Activated CD4-positive, alpha-beta T cell treated with anti-CD3 and anti-CD28 coated beads for 1 hour (primary cell): ENCODE results near the gene PLA1A.
"Not testable (repeated sequence)": the region's sequence is repeated elsewhere in the genome, so short reads cannot be mapped to it uniquely, and the experiment has no call there.

Source experiments
- DNase-seq: peaks from one replicate; pipeline ENCODE4 v3.0.0-alpha.2; 2020

Gene PLA1A

DNA sequence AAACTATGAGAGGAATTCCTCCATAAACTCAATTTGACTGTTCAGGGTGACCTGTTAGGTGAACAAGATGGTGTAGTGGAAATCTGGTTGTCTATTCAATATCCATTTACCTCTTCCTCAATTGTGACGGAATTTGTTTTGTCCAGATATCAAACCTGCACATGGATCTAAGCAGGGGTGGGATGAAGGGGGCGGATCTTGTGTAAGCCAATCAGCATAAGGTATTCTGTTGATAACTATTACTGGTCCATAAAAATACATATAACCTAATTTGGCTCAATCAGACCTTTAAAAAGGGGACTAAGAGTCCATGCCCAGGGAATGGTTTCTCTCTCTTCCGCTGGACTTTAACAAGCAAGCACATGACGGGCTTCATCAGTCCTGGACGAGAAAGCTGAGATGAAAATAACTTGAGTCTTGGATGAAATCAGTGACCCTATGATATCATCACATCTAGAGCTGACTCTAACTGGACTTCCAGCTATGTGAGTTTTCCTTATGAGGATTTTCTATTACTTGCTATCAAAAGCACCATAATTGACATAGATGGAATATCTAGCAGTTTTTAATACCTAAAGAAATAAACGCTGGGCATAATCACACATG lies 68.4 kb downstream of the PLA1A start:
- no peak for DNase-seq

DNA sequence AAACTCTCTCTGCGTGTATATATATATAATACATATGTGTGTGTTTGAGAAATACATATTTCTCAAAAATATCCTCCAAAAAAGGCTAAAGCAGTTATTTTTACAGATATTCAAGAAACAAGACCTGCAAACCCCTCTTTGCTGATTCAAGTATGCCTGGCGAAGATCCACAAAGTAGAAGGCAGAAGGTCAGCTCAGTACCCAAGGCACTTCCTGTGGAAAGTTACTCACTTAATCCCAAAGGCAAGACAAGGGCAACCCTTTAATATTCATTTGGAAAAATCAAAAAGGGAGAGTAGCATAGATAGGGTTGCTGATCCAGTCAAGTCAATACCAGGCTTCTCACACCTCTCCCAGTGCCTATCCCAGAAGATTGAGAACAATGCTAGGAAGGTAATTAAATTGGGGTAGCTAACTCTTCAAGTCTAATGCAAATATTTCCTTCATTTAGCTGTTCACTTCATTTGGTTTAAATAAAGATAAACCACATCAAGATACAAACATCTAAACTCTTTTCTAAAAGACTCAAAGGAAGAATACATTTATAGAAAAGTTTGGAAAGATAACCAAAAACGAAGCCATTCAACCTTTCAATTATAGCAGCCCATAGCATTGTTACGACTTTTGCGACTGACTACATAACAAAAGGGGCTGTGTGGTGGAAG lies 72.4 kb downstream of the PLA1A start:
- no peak for DNase-seq

DNA sequence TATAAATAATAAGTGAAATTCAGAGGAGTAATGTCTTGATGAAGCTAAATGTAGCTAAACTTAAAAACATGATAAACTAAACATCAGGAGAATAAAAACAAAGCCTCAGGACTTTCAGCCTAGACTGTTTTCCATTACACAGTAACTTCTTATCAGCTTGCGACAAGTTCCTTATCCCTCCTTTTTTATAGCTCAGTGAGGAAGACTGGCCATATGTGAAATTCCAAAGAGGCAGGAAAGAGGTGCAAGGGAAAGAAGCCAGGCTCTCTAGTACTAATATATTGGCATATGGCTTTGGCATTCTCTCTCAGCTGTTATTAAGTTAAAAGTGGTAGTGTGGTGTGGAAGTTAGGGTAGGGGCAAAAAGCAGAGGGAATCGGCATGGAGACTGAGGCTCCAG lies 75.1 kb downstream of the PLA1A start:
- no peak for DNase-seq

DNA sequence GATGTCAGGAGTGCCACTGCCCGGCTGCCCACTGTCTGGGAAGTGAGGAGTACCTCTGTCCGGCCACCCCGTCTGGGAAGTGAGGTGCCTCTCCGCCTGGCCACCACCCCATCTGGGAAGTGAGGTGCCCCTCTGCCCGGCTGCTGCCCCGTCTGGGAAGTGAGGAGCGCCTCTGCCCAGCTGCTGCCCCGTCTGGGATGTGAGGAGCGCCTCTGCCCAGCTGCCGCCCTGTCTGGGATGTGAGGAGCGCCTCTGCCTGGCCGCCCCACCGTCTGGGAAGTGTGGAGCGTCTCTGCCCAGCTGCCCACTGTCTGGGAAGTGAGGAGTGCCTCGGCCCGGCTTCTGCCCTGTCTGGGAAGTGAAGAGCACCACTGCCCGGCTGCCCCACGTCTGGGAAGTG lies 76.2 kb downstream of the PLA1A start:
- DNase-seq = no peak

DNA sequence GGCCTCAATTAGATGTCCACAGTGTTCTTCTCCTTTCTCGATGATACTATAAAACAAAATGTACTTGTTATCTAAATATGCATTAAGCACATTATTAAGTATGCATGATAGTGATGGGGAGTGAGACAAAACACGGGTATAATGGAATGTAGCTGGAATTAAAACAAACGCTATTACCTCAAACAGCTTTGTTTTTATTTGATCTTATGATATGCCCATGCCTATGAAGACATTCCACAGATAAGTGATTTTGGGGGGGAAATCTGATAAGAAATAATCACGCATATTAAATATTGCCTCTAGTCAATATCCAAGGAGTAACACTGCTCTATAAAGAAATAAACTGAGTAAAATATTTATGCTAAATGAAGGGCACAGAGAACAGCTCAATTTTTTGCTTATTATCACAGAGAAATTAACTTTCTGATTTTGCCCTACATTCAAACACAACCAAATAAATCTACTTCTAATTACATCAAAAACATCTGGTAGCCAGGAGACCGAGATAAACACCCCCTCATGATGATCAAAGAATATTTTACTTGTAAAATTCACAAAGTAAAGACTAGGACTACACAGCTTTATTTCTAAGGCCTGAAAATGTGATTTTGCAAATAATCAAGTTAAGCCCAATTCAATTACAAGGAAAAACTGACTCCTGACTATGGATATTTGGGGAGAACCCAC lies 77.6 kb downstream of the PLA1A start:
- DNase-seq = no peak

DNA sequence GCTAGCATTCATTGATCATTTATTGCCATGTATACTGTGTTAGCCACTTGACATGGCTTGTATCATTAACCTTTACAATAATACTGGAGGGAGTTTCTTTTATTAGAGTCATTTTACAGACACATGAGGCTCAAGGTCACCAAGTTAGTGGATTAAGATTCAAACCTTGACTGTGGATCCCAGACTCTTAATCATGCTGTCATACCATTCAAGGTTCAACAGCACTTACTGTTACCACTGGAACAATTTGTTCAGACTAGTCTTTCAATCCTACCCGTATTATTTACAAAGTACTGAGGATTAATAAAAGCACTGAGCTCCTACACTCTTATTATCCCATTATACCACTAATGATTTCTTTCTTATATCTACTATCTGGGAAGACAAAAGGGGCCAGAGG lies 78.3 kb downstream of the PLA1A start:
- DNase-seq = no peak

DNA sequence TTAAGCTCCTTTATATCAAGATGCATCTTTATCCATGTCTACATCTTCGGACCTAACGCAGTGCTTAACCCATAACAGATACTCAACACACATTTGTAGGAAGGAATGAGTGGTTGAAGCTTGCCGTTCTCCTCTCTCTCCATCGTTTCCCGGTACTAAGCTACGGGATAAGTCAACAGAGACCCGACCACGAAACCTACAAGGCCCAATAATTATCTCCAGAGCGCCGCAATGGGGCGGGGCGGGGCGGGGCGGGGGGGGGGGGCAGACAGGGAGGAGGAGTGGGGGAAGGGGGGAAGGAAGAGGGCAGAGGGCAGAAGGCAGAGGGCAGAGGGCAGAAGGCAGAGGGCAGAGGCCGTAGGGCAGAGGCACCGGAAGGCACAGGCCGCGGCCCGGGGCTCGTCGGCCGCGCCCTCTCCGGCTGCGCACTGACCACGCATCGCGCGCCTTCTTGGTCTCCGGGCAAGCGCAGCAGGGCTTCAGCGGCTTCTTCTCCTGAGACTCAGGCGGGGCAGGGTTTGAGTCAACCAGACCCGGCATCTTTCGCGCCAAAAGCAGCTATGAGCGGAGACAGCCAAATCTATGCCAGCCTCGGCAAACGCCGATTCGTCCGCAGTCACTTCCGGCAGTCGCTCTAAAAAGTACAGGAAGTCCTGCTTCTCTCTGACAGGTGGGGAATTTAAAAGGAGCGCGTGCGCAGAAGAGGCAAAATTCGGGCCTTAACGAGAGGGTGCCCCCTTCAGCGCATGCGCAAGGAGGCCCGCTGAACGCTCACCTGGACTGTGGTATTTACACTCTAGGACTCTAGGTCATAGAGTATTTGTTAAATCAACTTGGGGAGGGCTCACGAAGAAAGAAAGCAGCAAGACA lies 79.3 kb downstream of the PLA1A start, which contains the start of gene COX17:
COX17 (minus strand) TSS at position 636 of the 870 bp plus-strand sequence; CDS start at position 540, 96 bp downstream.
- peak; percentile 94 for DNase-seq

DNA sequence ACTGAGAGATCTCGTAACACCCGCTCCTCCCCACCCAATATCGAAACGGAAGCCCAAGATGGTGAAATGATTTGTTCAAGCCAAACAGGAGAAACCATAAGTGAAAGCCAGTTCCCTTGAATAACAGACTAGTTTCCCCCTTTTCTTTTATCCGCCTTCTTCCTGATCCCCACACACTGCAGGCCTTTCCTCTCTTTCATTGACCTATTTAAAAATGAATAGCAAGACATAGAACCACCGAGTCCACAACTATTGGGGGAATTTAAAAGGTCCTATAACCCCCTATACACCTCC lies 79.9 kb downstream of the PLA1A start:
- DNase-seq = no peak

DNA sequence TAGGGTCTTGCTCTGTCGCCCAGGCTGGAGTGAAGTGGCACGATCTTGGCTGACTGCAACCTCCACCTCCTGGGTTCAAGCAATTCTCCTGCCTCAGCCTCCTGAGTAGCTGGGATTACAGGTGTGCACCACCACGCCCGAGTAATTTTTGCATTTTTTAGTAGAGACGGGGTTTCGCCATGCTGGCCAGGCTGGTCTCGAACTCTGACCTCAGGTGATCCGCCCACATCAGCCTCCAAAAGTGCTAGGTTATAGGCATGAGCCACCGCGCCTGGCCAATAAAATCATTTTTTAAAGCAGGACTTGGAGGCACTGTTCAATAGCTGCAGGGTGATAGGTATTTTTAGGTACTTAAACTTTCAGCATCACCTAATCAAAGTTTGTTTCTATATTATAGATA lies 80.5 kb downstream of the PLA1A start:
- DNase-seq = not testable (repeated sequence)
